ENCODE data around the gene SPACA6. TPM values are rescaled to one million over a fixed set of nuclear protein-coding genes. Genes with fewer than 3 reads are reported as not detected.

Gene SPACA6
- total and polyA plus RNA-seq, 9 of the 15 experiments (the other 6 are each of a cell fraction or from before 2014, with no cell fraction given): 1.3 to 17.3 (median 6.2) TPM

- ATAC-seq (peak; percentile 94), FAIRE-seq (peak; percentile 94), DNase-seq (ENCODE audit: extremely low read depth in 1 of 4, low spot score in 3 of 4) (peak; percentile 77 to 91 (median 80))
- H3K27me3 ChIP-seq (ENCODE audit: control insufficient read depth in 2 of 2, insufficient read depth in 2 of 2, low read length in 2 of 2): no peaks in the 10 kb centered on the region
- H3K36me3 ChIP-seq (ENCODE audit: control insufficient read depth, insufficient read depth, low read length): no peaks in the 10 kb centered on the region
- intact Hi-C loops (cut with micrococcal nuclease) (loop anchor here (1.0 to 2.0 kb wide), 2 partner anchors 116 to 149 kb away; no protein-coding TSS in a partner anchor), in situ Hi-C loops (cut with MboI) (loop anchor here (5.0 to 25.0 kb wide), 2 partner anchors 324 to 499 kb away; no protein-coding TSS in a partner anchor)
- H3K79me2 ChIP-seq (ENCODE audit: control insufficient read depth, insufficient read depth, low read length): no peaks in the 10 kb centered on the region
- ChIA-PET POLR2A (interaction anchor here (0.6 to 1.0 kb wide), 4 partner anchors 18 to 539 kb away, joined by 3 read pairs; no protein-coding TSS in a partner anchor), CTCF (ENCODE audit: low intra/inter-chr PET ratio) (interaction anchor here (0.6 to 3.1 kb wide), 4 partner anchors 236 to 322 kb away, joined by 5 to 20 read pairs (median 6); no protein-coding TSS in a partner anchor)
- H3K4me2 ChIP-seq (ENCODE audit: insufficient read depth, low read length): no peak overlapping the region
- no TSS peak for BruUV-seq (replicated peaks)
- WGBS (ENCODE audit: insufficient coverage, low coverage, missing lambda C conversion rate): 11% methylated on average over 8 of the region's 10 CpGs
- H3K9ac ChIP-seq (ENCODE audit: insufficient read depth in 1 of 2, low read depth in 2 of 2, low read length in 2 of 2): no peak overlapping the region
- H2AFZ ChIP-seq (ENCODE audit: low read depth, low read length): no peak overlapping the region
- H3K9me3 ChIP-seq (replicated peaks; ENCODE audit: control insufficient read depth, insufficient read depth, low read depth, low read length): no peaks in the 10 kb centered on the region
- H3K4me3 ChIP-seq: no peak overlapping the region
- no peaks in the 10 kb centered on the region for H4K20me1 ChIP-seq (replicated peaks; ENCODE audit: control insufficient read depth, insufficient read depth, low read length)
- H3K27ac ChIP-seq (ENCODE audit: extremely low read depth, low read depth, low read length): no peak overlapping the region
- peaks cover 0 to 2% of the 10 kb centered on the region in 2 experiments; a peak in 2 of 5 replicates for H3K4me1 ChIP-seq (replicated peaks in 1 of 2; ENCODE audit: control insufficient read depth in 2 of 2, insufficient read depth in 2 of 2, low read length in 2 of 2)
- H3K9me1 ChIP-seq (ENCODE audit: control insufficient read depth, insufficient read depth, low read length): no peaks in the 10 kb centered on the region
- TF ChIP-seq MYC (IDR thresholded peaks at IDR 0.05; ENCODE audit: low read depth, low read length): no peak
- no peak for TF ChIP-seq MYC (CRISPR knock-in tag; IDR thresholded peaks at IDR 0.05; ENCODE audit: borderline replicate concordance, low read depth)
- no peak for TF ChIP-seq ESRRB (CRISPR knock-in tag; IDR thresholded peaks at IDR 0.05; ENCODE audit: borderline replicate concordance)
- no peak for TF ChIP-seq PATZ1 (CRISPR knock-in tag; IDR thresholded peaks at IDR 0.05; ENCODE audit: borderline replicate concordance)
- no peak for TF ChIP-seq ZNF75A (CRISPR knock-in tag; IDR thresholded peaks at IDR 0.05)
- TF ChIP-seq CBX2 (IDR thresholded peaks at IDR 0.05; ENCODE audit: insufficient read depth, low read length, poor library complexity, severe bottlenecking): no peak
- TF ChIP-seq TBL1XR1 (IDR thresholded peaks at IDR 0.05; ENCODE audit: low read length in 2 of 2): no peak
- TF ChIP-seq SUPT5H (IDR thresholded peaks at IDR 0.05): no peak
- TF ChIP-seq GABPB1 (CRISPR knock-in tag; IDR thresholded peaks at IDR 0.05): no peak
- TF ChIP-seq PTBP1 (IDR thresholded peaks at IDR 0.05; ENCODE audit: low read depth, low read length): no peak
- no peak for TF ChIP-seq CEBPZ (IDR thresholded peaks at IDR 0.05; ENCODE audit: borderline replicate concordance, low read depth, low read length)
- no peak for TF ChIP-seq MAFK (IDR thresholded peaks at IDR 0.05; ENCODE audit: low read length)
- TF ChIP-seq KLF13 (tag; IDR thresholded peaks at IDR 0.05; ENCODE audit: borderline replicate concordance, low read depth): no peak
- no peak for TF ChIP-seq KDM4B (IDR thresholded peaks at IDR 0.05; ENCODE audit: borderline replicate concordance in 2 of 2, low read depth in 1 of 2)
- TF ChIP-seq TFE3 (CRISPR knock-in tag; IDR thresholded peaks at IDR 0.05): no peak
Measured at GRCh38 chr19:51660975-51661600, 32.0 kb upstream of the SPACA6 start.
